Measurements from ENCODE around the gene PATZ1.

DNA sequence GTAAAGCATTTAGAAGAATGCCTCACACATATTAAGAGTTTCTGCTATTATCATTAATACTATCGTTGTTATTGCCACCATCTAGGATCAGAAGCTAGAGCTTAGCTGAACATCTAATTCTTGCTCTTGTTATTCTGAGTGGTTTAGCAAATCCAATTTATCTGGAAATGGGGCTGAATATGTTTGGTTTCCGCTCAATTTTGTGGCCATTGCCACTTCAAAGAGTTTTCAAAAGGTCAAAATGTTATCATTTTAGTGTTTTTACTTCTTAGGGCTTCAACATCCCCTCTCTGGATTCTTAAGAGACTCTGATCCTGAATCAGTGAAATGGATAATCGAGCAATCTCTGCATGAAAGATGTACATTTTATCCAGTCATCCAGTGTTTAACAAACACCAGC lies 43.6 kb downstream of the PATZ1 start:
- TF ChIP-seq, protein P1, sequence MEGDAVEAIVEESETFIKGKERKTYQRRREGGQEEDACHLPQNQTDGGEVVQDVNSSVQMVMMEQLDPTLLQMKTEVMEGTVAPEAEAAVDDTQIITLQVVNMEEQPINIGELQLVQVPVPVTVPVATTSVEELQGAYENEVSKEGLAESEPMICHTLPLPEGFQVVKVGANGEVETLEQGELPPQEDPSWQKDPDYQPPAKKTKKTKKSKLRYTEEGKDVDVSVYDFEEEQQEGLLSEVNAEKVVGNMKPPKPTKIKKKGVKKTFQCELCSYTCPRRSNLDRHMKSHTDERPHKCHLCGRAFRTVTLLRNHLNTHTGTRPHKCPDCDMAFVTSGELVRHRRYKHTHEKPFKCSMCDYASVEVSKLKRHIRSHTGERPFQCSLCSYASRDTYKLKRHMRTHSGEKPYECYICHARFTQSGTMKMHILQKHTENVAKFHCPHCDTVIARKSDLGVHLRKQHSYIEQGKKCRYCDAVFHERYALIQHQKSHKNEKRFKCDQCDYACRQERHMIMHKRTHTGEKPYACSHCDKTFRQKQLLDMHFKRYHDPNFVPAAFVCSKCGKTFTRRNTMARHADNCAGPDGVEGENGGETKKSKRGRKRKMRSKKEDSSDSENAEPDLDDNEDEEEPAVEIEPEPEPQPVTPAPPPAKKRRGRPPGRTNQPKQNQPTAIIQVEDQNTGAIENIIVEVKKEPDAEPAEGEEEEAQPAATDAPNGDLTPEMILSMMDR (IDR thresholded peaks at IDR 0.05), result no peak
- no peak for TF ChIP-seq EP300 (IDR thresholded peaks at IDR 0.05)

Measured in ovary (tissue), 3 donors.